ENCODE measurements around the gene TBRG1.
"Not testable (repeated sequence)": the region's sequence is repeated elsewhere in the genome, so short reads cannot be mapped to it uniquely, and the experiment has no call there.

TBRG1 gene, protein sequence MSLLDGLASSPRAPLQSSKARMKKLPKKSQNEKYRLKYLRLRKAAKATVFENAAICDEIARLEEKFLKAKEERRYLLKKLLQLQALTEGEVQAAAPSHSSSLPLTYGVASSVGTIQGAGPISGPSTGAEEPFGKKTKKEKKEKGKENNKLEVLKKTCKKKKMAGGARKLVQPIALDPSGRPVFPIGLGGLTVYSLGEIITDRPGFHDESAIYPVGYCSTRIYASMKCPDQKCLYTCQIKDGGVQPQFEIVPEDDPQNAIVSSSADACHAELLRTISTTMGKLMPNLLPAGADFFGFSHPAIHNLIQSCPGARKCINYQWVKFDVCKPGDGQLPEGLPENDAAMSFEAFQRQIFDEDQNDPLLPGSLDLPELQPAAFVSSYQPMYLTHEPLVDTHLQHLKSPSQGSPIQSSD

DNA sequence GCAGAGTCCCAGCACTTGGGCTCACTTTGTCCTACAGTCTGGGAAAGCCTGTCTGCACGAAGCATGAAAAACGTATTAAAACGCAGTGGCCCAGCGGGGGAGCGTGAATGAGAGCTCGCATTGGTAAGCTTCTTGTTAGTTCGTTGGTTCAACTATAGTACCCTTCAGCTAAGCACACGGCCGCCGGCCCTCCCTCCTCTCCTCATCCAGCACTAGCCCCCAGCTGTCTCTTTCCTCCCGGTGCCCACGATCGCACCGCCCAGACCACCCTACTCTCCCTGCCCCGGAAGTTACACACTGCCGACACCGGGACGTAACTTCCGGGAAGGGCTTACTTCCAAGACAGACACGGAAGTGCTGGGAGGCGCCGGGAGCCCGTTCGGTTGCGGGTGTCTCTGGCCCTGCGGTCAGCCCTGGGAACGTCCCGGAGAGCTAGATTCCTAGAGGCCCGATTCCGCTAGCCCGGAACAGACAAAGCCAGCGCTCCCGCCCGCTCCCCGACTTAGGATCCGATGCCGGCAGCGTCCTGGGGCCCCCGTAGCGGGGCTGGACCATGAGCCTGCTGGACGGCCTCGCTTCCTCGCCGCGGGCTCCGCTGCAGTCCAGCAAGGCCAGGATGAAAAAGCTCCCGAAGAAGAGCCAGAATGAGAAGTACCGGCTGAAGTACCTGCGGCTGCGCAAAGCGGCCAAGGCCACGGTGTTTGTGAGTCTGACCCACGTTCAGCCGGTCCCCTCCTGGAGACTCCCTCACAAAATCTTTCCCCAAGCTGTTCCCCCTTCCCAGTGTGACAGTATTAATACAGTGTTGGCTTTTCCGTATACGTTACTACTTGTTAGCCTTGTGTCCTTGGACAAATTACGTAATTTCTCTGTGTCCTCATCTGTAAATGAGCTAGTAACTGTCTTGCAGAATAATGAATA lies at the start of gene TBRG1:
TSS of gene TBRG1 (plus strand) at position 334 of the 921 bp plus-strand sequence. CDS start at position 554, 220 bp downstream.
- peak; percentile 95 for DNase-seq

- no peak for DNase-seq
These were observed 44.8 kb upstream of the TBRG1 start for GRCh38 chr11:124577716-124578427.

DNA sequence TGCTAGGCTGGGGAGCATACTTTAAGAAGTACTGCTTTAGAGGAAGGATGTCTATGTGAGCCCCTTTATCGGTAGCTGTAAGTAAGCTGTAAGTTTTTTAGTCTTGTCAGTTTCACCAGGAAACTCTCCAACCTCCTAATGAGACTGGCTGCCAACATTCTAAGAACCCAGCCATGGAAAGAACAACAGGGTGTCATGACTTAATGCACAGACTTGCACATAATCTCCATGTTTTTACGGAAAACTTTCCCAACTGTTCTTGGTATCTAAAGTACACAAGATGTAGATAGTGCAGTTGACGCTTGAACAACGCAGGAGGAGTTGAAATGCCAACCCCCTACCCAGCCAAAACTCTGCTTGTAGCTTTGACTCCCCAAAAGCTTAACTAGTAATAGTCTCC lies 43.9 kb upstream of the TBRG1 start:
- DNase-seq, result no peak

DNA sequence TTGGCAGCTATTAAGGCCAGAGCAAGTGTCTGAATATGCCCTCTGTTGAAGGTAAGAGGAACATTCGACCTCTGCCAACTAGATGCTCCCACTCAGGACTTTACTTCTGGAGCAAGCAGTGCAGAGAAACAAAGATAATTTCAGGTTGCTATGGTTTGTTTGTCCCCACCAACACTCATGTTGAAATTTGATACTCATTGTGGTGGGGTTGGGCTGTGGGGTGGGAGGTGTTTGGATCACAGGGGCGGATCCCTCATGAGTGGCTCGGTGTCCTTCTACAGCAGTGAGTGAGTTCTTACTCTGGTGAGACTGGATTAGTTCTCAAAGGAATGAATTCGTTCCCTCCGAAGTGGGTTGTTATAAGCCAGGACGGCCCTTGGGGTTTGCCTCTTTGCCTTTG lies 40.8 kb upstream of the TBRG1 start:
- DNase-seq, result no peak

GRCh38 chr11:124582565-124582964 lies 40.1 kb upstream of the TBRG1 start:
- no peak for DNase-seq

DNA sequence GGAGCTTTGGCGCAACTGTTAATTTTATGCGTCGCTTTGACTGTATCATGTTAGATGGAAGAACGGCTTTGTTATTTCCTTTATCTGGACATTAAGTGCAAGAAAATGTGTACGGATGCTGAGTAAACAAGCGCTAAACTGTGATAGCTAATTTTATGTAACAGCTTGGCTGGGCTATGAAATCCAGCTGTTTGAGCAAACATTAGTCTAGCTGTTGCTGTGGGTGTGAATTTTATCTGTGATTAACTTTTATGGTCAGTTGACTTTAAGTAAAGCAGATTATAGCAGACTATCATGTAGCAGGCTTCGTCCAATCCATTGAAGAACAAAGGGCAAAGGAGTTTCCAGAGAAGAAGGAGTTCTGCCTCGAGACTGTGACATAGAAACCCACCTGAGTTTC lies 38.9 kb upstream of the TBRG1 start:
- no peak for DNase-seq

DNA sequence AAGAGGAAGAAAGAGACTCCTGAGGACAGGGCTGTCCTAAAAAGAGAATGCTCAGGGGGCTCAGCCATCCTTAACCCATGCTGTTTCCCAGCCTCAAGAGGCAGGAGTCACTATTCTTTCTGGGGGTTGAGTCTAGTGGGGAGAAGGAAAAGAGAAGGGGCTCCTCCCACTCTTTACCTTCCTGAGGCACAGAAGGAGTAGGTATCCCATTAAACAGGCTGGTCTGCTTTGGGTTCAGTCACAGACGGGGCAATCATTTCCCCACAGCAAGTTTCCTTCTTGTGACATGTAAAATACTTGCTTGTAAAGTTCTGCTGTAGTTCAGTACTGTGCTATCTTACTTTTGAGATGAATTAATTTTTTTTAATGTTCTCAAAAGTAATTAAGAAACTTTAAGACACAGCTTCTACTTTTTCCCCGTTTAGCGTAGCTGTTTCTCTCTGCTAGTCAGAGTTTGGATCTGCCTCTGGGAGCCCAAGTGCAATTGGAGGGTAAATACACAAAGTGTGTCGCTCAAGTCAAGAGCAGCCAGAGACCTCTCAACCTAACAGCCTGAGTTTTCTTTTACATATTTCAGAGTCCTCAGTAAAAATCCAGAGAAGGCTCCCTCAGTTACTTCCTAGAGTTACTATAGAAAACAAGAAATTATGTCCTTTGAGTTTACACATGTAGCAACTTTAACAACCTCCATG lies 37.8 kb upstream of the TBRG1 start:
- no peak for DNase-seq

- no peak for DNase-seq
These were observed 36.3 kb upstream of the TBRG1 start for GRCh38 chr11:124586238-124586860.

GRCh38 chr11:124591430-124591829 lies 31.2 kb upstream of the TBRG1 start:
- DNase-seq, result no peak

- DNase-seq, result no peak
These were observed 30.0 kb upstream of the TBRG1 start for GRCh38 chr11:124592627-124593026.

- DNase-seq, result no peak
These were observed 27.4 kb upstream of the TBRG1 start for GRCh38 chr11:124595302-124595701.

- DNase-seq, result no peak
These were observed 25.0 kb upstream of the TBRG1 start for GRCh38 chr11:124597626-124598025.

DNA sequence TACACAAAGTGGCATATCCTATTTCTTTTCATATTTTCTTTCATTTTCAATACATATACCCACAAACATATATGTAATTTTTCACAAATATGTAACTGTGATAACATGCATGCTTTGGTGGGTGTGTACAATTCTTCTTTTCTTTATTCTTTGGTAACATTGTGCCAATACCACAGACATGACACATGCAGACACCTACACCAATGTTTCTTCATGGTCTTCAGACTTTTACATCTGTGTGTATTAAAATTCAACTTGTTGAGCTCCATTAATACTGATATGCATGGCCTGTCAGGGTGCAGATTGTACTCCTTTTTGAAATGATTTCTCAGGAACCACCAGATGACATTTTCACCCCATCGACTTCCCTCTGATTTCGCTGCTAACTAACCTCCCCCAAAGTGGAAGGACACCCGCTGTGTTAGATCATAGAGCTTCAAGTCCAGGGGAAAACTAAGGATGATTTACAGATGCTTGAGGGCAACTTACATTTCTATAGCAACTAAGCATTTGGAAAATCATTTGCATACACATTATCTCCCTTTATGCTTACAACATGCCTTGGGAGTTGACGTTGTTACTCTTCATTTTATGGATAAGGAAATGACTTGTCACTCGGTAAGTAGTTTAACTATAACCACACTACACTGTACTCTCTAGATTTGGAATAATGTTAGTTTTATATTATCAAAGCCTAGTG lies 21.9 kb upstream of the TBRG1 start:
- DNase-seq, result no peak

GRCh38 chr11:124602193-124602592 lies 20.5 kb upstream of the TBRG1 start:
- DNase-seq, result no peak

- DNase-seq, result not testable (repeated sequence)
These were observed 19.9 kb upstream of the TBRG1 start for GRCh38 chr11:124602723-124603122.

DNA sequence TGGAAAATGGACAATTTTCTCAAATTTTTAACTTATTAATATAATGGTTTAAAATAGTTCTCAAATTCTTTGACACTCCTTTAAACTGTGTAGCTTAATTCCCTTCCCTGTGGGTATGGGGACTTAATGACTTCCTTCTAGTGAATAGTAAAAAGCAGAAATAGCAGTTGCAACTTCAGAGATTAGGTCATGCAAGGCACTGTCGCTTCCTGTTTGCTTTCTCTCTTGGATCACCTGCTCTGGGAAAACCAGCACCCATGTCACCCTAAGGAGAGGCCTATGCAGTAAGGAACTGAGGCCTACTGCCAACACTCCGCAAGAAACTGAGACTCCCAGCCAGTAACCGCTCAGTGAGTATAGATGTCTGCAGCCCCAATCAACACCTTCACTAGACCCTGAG lies 16.9 kb upstream of the TBRG1 start:
- DNase-seq, result no peak

DNA sequence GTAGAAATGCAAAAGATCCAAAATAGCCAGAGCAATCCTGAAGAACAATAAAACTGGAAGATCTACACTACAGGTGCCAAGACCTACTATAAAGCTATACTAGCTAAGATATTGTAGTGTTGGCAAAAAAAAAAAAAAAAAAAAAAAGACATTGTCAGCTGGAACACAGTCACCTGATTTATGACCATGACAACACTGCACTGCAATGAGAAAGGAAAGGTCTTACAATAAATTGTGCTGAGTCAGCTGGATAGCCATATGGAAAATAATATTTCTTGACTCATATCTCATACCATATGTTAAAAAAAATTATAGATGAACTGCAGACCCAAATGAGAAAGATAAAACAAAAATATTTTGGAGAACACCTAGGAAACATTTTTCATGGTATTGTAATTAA lies 14.5 kb upstream of the TBRG1 start:
- no peak for DNase-seq

GRCh38 chr11:124610295-124610694 lies 12.4 kb upstream of the TBRG1 start:
- no peak for DNase-seq

DNA sequence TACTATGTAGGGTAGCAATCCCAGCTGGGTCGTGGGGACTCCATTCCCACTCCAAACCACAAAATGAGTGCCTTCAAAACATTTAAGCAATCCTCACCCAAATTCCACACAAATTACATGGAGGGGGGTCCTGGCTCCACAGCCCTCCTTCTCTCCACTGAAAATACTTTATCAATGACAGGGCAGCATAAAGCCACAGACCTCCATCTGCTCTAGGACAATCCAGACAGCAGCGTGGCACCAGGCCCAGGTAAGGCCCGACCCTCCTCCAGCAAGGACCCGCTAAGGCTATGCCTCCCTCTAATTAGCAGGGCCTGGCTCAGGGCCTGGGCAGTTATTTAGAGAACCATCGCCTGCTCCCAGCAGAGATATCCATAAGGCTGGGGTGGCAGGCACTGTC lies 11.6 kb upstream of the TBRG1 start, which contains the start of gene PANX3:
TSS of gene PANX3 (plus strand) at position 365 of the 400 bp plus-strand sequence. CDS start 129 bp downstream, outside the sequence.
- no peak for DNase-seq

- peak; percentile 57 for DNase-seq
These were observed 10.6 kb upstream of the TBRG1 start for GRCh38 chr11:124612045-124612444.

DNA sequence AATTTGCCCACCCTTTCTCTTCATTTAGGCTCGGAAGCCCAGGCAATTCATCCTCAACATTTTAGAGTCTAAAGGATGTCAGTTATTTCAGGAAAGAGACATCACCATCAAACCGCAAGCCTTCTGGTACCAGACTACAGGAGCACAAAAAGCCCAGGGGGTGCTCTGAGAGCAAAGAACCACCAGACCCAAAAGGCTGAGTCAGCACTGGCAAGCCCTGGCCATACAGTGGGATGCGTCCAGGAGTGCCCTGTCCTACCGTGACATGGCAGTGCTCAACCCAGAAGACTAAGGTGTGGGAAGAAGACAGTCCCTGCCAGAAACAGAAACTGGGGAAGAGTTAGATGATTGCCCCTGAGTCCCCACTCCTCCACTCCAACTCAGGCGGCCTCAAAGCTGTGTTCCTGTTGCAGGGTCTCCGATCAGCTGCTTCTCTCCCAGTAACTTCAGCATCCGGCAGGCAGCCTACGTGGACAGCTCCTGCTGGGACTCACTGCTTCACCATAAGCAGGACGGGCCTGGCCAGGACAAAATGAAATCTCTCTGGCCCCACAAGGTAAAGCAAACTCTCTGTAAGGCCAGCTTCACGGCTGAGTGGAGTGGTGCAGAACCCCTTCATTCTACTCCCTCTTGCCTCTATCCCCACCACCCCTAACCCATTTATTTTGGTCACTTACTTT lies 10.0 kb upstream of the TBRG1 start:
- no peak for DNase-seq

All from DMS79 (cell line).